GM18505 (cell line): Measurements from ENCODE around the gene NPEPL1.

Source experiments
- ATAC-seq: cut with Tn5 transposase; IDR thresholded peaks from one replicate; pipeline ENCODE4 v1.9.1; 2021; ENCODE audit not compliant: unreplicated experiment
- POLR2A ChIP-seq: IDR thresholded peaks from 4 replicates; pipeline ENCODE4 v1.6.1; 2011; ENCODE audit warnings: borderline replicate concordance; ENCODE audit not compliant: insufficient read depth, insufficient read length; ENCODE audit errors: extremely low read depth

The NPEPL1 gene

DNA sequence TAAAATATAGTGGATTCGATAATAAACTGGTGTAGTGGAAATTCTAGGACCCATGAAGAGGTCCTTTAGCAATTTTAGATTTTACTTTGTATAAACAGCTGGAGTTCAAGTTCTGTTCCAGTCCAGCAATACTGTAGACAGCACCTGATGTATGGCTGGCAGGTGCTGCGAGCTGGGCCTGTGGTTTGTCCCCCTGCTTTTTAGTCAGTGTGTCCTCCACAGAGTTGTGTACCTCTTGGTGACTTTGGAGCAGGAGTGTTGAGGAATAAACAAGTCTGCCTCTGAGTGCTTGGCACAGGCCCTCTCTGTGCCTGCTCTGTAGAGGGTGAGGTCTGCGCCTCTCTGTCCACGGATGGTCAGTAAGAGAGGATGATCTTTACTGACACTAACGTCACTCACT lies 27.7 kb upstream of the NPEPL1 start:
- no peak for ATAC-seq

GRCh38 chr20:58665606-58666005 lies 27.0 kb upstream of the NPEPL1 start:
- ATAC-seq, result no peak
- no peak for TF ChIP-seq POLR2A

More for the DNA sequence above, 27.7 kb upstream of the NPEPL1 start:
- TF ChIP-seq POLR2A, result no peak

- TF ChIP-seq POLR2A, result no peak
- ATAC-seq, result no peak
Observed at GRCh38 chr20:58666702-58667101, 25.9 kb upstream of the NPEPL1 start.

DNA sequence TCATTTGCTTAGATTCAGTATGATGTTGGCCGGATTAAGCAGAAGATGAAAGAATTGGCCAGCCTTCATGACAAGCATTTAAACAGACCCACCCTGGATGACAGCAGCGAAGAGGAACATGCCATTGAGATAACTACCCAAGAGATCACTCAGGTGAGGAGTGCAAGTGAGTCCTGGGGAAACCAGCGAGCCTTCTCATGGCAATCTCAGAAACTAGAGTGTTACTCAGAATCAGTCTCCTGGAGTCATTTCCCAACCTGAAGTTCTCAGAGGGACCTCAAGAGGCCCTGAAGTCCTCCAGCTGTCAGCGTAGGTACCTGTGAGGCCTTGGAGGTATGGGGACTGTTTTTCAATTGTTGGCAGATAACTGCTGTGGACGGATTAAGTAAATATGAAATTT lies 24.6 kb upstream of the NPEPL1 start:
- no peak for ATAC-seq
- no peak for TF ChIP-seq POLR2A

- no peak for TF ChIP-seq POLR2A
- ATAC-seq, result no peak
Observed at GRCh38 chr20:58668901-58669286, 23.7 kb upstream of the NPEPL1 start.

DNA sequence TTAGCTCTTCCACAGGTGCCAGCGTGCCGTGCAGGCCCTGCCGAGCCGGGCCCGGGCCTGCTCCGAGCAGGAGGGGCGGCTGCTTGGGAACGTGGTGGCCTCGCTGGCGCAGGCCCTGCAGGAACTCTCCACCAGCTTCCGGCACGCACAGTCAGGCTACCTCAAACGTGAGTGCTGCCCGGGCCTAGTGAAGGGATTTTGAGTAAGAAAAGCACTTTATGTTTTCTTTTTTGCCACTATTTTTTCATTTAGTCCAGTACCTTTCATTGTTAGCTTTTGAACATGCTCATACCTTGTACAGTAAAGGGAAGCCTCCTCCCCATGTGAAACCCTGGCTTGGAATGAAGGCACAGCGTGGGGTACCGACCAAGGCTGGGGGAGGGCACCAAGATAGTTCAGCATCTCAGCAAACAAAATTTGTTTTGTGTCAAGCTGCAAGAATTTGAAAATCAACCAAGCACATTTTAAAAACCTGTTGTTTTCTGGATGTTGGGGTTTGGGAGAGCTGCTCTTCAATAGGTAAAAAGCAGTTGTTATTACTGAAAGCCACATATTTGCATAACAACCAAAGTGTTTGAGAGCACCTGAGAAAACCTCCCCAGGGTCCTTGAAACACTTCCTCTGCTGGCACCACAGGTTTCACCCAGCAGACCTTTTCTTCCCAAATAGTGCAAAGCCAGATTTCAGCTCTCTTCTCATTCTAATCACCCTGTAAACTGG lies 23.2 kb upstream of the NPEPL1 start:
- no peak for ATAC-seq
- no peak for TF ChIP-seq POLR2A

- TF ChIP-seq POLR2A, result no peak
- ATAC-seq, result no peak
Observed at GRCh38 chr20:58670102-58670501, 22.5 kb upstream of the NPEPL1 start.

- no peak for TF ChIP-seq POLR2A
- no peak for ATAC-seq
Observed at GRCh38 chr20:58670659-58671058, 21.9 kb upstream of the NPEPL1 start.

DNA sequence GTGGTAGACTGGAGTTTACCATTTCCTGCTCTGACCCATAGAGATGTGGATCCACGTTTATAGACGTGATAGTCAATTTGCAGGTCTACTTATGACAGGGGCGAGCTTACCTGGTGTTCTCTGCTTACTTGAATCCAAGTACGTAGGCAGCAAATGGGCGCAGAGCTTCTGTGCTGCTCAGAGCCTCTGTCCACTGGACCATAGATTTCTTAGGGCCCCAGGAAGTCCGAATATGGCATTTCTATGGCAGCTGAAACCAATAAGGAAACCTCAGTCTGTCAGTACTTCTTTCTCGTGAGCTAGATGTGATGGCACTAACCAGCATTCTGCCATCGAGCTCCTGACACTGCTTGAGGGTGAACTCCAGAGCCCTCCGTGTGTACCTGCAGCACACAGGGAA lies 19.5 kb upstream of the NPEPL1 start:
- ATAC-seq, result no peak
- no peak for TF ChIP-seq POLR2A

DNA sequence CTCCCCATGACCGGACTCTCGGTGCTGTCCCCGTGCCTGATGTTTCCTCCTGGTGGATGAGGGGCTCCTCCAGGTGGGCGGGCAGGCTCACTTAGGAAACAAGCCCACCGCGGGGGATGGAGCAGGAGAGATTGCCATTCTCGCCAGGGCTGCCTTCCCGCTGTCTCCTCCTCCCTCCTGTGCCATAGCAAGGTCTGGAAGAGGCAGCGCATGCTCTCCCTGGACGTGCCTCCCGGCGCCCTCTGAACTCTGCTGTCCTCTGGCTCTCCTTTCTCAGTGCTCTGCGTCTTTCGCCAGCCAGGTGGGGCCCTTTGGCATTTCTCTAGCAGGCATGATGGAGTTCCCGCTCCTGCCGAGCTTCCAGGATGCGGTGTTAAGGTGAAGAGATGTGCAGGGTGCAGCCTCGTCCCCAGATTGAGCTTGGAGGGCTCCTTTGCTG lies 17.4 kb upstream of the NPEPL1 start:
- ATAC-seq, result no peak
- no peak for TF ChIP-seq POLR2A

GRCh38 chr20:58675641-58676040 lies 17.0 kb upstream of the NPEPL1 start:
- TF ChIP-seq POLR2A, result no peak
- ATAC-seq, result no peak

- TF ChIP-seq POLR2A, result no peak
- no peak for ATAC-seq
Observed at GRCh38 chr20:58676161-58676560, 16.4 kb upstream of the NPEPL1 start.

- no peak for ATAC-seq
- no peak for TF ChIP-seq POLR2A
Observed at GRCh38 chr20:58677079-58677604, 15.5 kb upstream of the NPEPL1 start.

- TF ChIP-seq POLR2A, result no peak
- no peak for ATAC-seq
Observed at GRCh38 chr20:58677808-58678207, 14.8 kb upstream of the NPEPL1 start.
